C4-2B (cell line): Measurements from ENCODE around the gene U2AF2.

Experiments
- CTCF ChIP-seq: fragments of 450-650 bp; conservative IDR thresholded peaks from 2 replicates; pipeline ENCODE4 v1.5.1; 2017; ENCODE audit warnings: mild to moderate bottlenecking
- ZFX ChIP-seq: fragments of 450-650 bp; IDR thresholded peaks from 2 replicates; pipeline ENCODE4 v1.6.1; 2017

GRCh38 chr19:55674459-55674840 lies 19.6 kb downstream of the U2AF2 start:
- TF ChIP-seq CTCF (no peak), ZFX (no peak)
